A673 (cell line): ENCODE measurements around the gene PALD1. TPM values are rescaled to one million over a fixed set of nuclear protein-coding genes. Genes with fewer than 3 reads are reported as not detected.

ENCODE experiments used
- BruUV-seq: library from RNA; stranded (reverse); fragments of 400-500 nt; replicated peaks from 2 replicates; lab custom pipeline; 2021; lab: Mats Ljungman, UMichigan
- CTCF ChIA-PET: fragments of 300-600 bp; sonication (Branson Sonifier 250); formaldehyde crosslinking; loops from one replicate; lab custom pipeline; 2022; ENCODE audit warnings: antibody characterized with exemption; lab: Charles Lee
- POLR2A ChIA-PET: fragments of 300-600 bp; sonication (Branson Sonifier 250); formaldehyde crosslinking; loops from one replicate; lab custom pipeline; 2022; ENCODE audit warnings: antibody characterized with exemption; ENCODE audit not compliant: low non-redundant PET; lab: Charles Lee
- DNase-seq: peaks from one replicate; pipeline ENCODE4 v3.0.0-alpha.2; 2015; ENCODE audit warnings: low spot score
- H3K27ac ChIP-seq: fragments of 200-600 bp; sonication (generic); 2 replicates; pipeline ENCODE4 v1.5.1; 2016; ENCODE audit warnings: mixed run types, low read depth, mild to moderate bottlenecking, mixed read lengths, antibody characterized with exemption, low read length; ENCODE audit not compliant: poor library complexity, severe bottlenecking
- H3K27me3 ChIP-seq: fragments of 200-600 bp; sonication (generic); replicated peaks from 2 replicates; pipeline ENCODE4 v1.6.1; 2017; ENCODE audit warnings: mixed run types, low read depth, mild to moderate bottlenecking, mixed read lengths, antibody characterized with exemption, low read length; ENCODE audit not compliant: insufficient read depth, poor library complexity
- H3K36me3 ChIP-seq: fragments of 200-600 bp; sonication (generic); 2 replicates; pipeline ENCODE4 v1.6.1; 2016; ENCODE audit warnings: mixed run types, mild to moderate bottlenecking, mixed read lengths, antibody characterized with exemption, low read length; ENCODE audit not compliant: insufficient read depth, poor library complexity, severe bottlenecking
- H3K4me1 ChIP-seq: fragments of 200-600 bp; sonication (generic); 2 replicates; pipeline ENCODE4 v1.6.1; 2017; ENCODE audit warnings: mixed run types, mild to moderate bottlenecking, mixed read lengths, antibody characterized with exemption, low read length; ENCODE audit not compliant: insufficient read depth, poor library complexity, severe bottlenecking
- H3K4me3 ChIP-seq: fragments of 200-600 bp; sonication (generic); 2 replicates; pipeline ENCODE4 v1.5.1; 2016; ENCODE audit warnings: low read depth, mixed run types, mild to moderate bottlenecking, mixed read lengths, low read length; ENCODE audit not compliant: poor library complexity, severe bottlenecking
- H3K9me3 ChIP-seq: fragments of 200-600 bp; sonication (generic); 2 replicates; pipeline ENCODE4 v1.6.1; 2016; ENCODE audit warnings: mixed run types, low read depth, mild to moderate bottlenecking, mixed read lengths, antibody characterized with exemption, low read length; ENCODE audit not compliant: poor library complexity, severe bottlenecking
- CTCF ChIP-seq: fragments of 300-800, 200-600 bp; sonication (generic); conservative IDR thresholded peaks from 2 replicates; pipeline ENCODE4 v1.5.1; 2017; ENCODE audit warnings: low read depth, mild to moderate bottlenecking, antibody characterized with exemption, low read length, moderate library complexity, mixed read lengths
- EZH2 ChIP-seq: fragments of 200-600 bp; sonication (generic); IDR thresholded peaks from 2 replicates; pipeline ENCODE4 v1.6.1; 2017; ENCODE audit warnings: borderline replicate concordance, low read depth, mild to moderate bottlenecking, mixed read lengths, antibody characterized with exemption, low read length; ENCODE audit not compliant: poor library complexity, severe bottlenecking
- intact Hi-C: fragments of 100-400 bp; cut with micrococcal nuclease; formaldehyde crosslinking; loops from one replicate; pipeline ENCODE4 v1.10.0; 2022; ENCODE audit not compliant: unreplicated experiment
- total RNA-seq: library from RNA; stranded (reverse); gene quantifications from 2 replicates; pipeline ENCODE4 v1.2.3, GENCODE V29; 2021

PALD1 gene
- total RNA-seq, 1 experiment from 2014 or later, result 9.0 TPM

- peaks cover 20% of the 10 kb centered on the region for H3K4me1 ChIP-seq
- ChIA-PET POLR2A (interaction anchor here (0.5 kb wide), 1 partner anchor 75 kb away, joined by 4 read pairs; no protein-coding TSS in a partner anchor), CTCF (interaction anchor here (0.7 kb wide), 1 partner anchor 286 kb away, joined by 3 read pairs; no protein-coding TSS in a partner anchor)
- H3K36me3 ChIP-seq, result no peaks in the 10 kb centered on the region
- no peak overlapping the region for H3K27ac ChIP-seq
- no peaks in the 10 kb centered on the region for H3K27me3 ChIP-seq
- peak; percentile 39 for DNase-seq
- intact Hi-C loops, result no loop called here
- peak overlapping the region; percentile 38 for H3K4me3 ChIP-seq
- no peak for TF ChIP-seq CTCF
- TF ChIP-seq EZH2, result no peak
- no TSS peak for BruUV-seq
- no peaks in the 10 kb centered on the region for H3K9me3 ChIP-seq
These were observed 20.1 kb upstream of the PALD1 start for GRCh38 chr10:70458329-70459060.

GRCh38 chr10:70459061-70459773, 19.4 kb upstream of the PALD1 start:
- Histone ChIP-seq H3K4me3 (no peak overlapping the region), H3K36me3 (no peaks in the 10 kb centered on the region), H3K27me3 (no peaks in the 10 kb centered on the region), H3K27ac (no peak overlapping the region), H3K9me3 (no peaks in the 10 kb centered on the region), H3K4me1 (peaks cover 20% of the 10 kb centered on the region)
- TF ChIP-seq CTCF (no peak), EZH2 (no peak)
- DNase-seq, result no peak
- ChIA-PET CTCF (no interaction called here), POLR2A (no interaction called here)
- BruUV-seq, result no TSS peak
- intact Hi-C loops, result no loop called here

- intact Hi-C loops, result loop anchor here (5.0 kb wide), 2 partner anchors 82 to 422 kb away; no protein-coding TSS in a partner anchor
- no TSS peak for BruUV-seq
- Histone ChIP-seq H3K36me3 (no peaks in the 10 kb centered on the region), H3K9me3 (no peaks in the 10 kb centered on the region), H3K27me3 (no peaks in the 10 kb centered on the region), H3K4me3 (no peak overlapping the region), H3K27ac (no peak overlapping the region), H3K4me1 (peaks cover 20% of the 10 kb centered on the region)
- ChIA-PET POLR2A (no interaction called here), CTCF (no interaction called here)
- TF ChIP-seq CTCF (no peak), EZH2 (no peak)
- no peak for DNase-seq
These were observed 18.6 kb upstream of the PALD1 start for GRCh38 chr10:70459774-70460490.
